Esophagus squamous epithelium (tissue), 4 donors: Measurements from ENCODE around the gene PVALEF.

ENCODE experiments used
- CTCF ChIP-seq, 6 experiments: fragments of 450-650 bp in 4 of 6; fragments of 200-600 bp in 2 of 6; sonication (generic) in 2 of 6; IDR thresholded peaks; one replicate each; pipeline ENCODE4 v1.5.1; 2016 to 2019; ENCODE audit warnings: antibody characterized with exemption in 6 of 6, mild to moderate bottlenecking in 4 of 6, moderate library complexity in 4 of 6
- POLR2A ChIP-seq, 4 donors: fragments of 450-650 bp; IDR thresholded peaks; one replicate each; pipeline ENCODE4 v1.6.1; 2017; ENCODE audit warnings: antibody characterized with exemption in 4 of 4, mild to moderate bottlenecking in 4 of 4, moderate library complexity in 3 of 4

DNA sequence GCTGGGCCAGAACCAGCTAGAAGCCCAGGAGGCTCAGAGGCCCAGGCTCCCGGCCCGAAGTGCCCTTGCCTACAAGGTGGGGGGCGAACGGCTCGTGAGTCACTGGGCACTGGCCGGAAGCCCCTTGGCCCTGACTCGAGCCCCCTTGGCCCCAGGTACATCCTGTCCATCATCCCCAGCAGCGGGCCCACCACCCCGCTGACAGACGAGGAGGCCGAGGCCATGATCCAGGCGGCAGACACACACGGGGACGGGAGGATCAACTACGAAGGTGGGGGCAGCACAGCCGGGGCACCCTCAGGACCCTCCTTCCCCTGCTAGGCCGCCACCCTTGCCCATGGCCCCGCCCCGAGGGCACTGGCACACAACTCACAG lies 16.5 kb downstream of the PVALEF start:
- TF ChIP-seq CTCF (IDR thresholded peaks at IDR 0.05), result no peak
- TF ChIP-seq POLR2A (IDR thresholded peaks at IDR 0.05), result no peak
